GM21576 (cell line): ENCODE results near the gene UROC1.
"Not testable (repeated sequence)": the region's sequence is repeated elsewhere in the genome, so short reads cannot be mapped to it uniquely, and the experiment has no call there.

ENCODE experiments used
- ATAC-seq: cut with Tn5 transposase; IDR thresholded peaks from one replicate; pipeline ENCODE4 v1.9.1; 2021; ENCODE audit warnings: mild to moderate bottlenecking, moderate library complexity; ENCODE audit not compliant: unreplicated experiment

Gene UROC1

GRCh38 chr3:126547721-126548120, 30.1 kb upstream of the UROC1 start:
- ATAC-seq, result no peak

- ATAC-seq, result no peak
Observed at GRCh38 chr3:126546549-126547239, 29.1 kb upstream of the UROC1 start.

GRCh38 chr3:126546013-126546412, 28.4 kb upstream of the UROC1 start:
- ATAC-seq, result no peak

GRCh38 chr3:126545544-126545943, 28.0 kb upstream of the UROC1 start:
- ATAC-seq, result no peak

GRCh38 chr3:126544596-126545281, 27.2 kb upstream of the UROC1 start:
- no peak for ATAC-seq

GRCh38 chr3:126543457-126544061, 26.0 kb upstream of the UROC1 start:
- ATAC-seq, result no peak

GRCh38 chr3:126542340-126543241, 25.0 kb upstream of the UROC1 start:
- ATAC-seq, result no peak

- ATAC-seq, result no peak
Observed at GRCh38 chr3:126541628-126542339, 24.2 kb upstream of the UROC1 start.

- ATAC-seq, result no peak
Observed at GRCh38 chr3:126540951-126541627, 23.5 kb upstream of the UROC1 start.

- no peak for ATAC-seq
Observed at GRCh38 chr3:126540342-126540849, 22.8 kb upstream of the UROC1 start.

GRCh38 chr3:126539558-126540250, 22.1 kb upstream of the UROC1 start:
- no peak for ATAC-seq

- no peak for ATAC-seq
Observed at GRCh38 chr3:126538966-126539365, 21.4 kb upstream of the UROC1 start.

GRCh38 chr3:126538316-126538715, 20.7 kb upstream of the UROC1 start:
- no peak for ATAC-seq

GRCh38 chr3:126537730-126538281, 20.2 kb upstream of the UROC1 start:
- no peak for ATAC-seq

GRCh38 chr3:126537116-126537729, 19.6 kb upstream of the UROC1 start:
- no peak for ATAC-seq

- no peak for ATAC-seq
Observed at GRCh38 chr3:126536126-126536525, 18.6 kb upstream of the UROC1 start.

- no peak for ATAC-seq
Observed at GRCh38 chr3:126535636-126536035, 18.1 kb upstream of the UROC1 start.

- not testable (repeated sequence) for ATAC-seq
Observed at GRCh38 chr3:126534716-126535115, 17.1 kb upstream of the UROC1 start.
